HG02870 (cell line): ENCODE measurements around the gene PDPN.
"Not testable (repeated sequence)": the region's sequence is repeated elsewhere in the genome, so short reads cannot be mapped to it uniquely, and the experiment has no call there.

ENCODE experiments used
- ATAC-seq: cut with Tn5 transposase; IDR thresholded peaks from one replicate; pipeline ENCODE4 v1.9.1; 2021; ENCODE audit warnings: mild to moderate bottlenecking, moderate library complexity; ENCODE audit not compliant: unreplicated experiment

PDPN gene, protein sequence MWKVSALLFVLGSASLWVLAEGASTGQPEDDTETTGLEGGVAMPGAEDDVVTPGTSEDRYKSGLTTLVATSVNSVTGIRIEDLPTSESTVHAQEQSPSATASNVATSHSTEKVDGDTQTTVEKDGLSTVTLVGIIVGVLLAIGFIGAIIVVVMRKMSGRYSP

DNA sequence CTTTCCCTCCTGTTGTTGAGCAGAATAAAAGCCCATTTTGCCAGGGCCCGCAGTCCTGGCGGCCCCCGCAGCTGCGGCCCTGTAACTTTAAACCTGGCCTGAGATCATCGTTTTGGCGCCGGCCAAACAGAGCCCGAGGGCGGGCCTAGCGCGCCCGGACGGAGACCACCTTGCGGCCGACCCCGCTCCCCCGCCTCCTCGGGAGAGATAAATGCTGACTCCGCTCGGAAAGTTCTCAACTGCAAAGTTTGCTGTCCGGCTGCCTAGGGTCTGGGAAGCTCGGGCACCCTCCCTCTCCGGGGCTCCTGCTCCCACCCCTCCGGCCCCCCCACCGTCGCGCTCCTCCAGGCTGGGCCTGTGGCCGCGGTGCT is at the start of gene PDPN:
PDPN (plus strand) TSS at position 238 of the 371 bp plus-strand sequence. CDS start 202 bp downstream, outside the sequence.
- ATAC-seq, result no peak

DNA sequence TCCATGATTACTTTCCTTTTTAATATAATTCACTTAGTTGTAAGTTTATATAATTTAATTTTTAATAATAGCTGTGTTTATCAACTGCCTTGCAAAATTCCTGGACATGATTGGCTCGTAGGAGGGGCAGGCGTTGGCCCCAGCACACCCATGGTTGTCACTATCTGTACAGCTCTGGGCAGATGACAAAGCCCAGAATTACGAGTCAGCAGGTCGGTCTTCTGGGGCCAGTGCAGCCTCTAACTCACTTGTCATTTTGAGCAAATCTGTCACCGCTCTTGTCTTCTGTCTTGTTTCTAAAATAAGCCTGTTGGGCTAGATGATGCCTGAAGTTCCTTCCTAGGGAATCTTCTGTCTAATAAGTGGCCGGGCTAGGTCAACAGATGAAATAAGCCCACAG is 48.4 kb upstream of the PDPN start:
- ATAC-seq, result no peak

GRCh38 chr1:13536571-13536970 is 47.1 kb upstream of the PDPN start:
- no peak for ATAC-seq

GRCh38 chr1:13538832-13539231 is 44.8 kb upstream of the PDPN start:
- no peak for ATAC-seq

DNA sequence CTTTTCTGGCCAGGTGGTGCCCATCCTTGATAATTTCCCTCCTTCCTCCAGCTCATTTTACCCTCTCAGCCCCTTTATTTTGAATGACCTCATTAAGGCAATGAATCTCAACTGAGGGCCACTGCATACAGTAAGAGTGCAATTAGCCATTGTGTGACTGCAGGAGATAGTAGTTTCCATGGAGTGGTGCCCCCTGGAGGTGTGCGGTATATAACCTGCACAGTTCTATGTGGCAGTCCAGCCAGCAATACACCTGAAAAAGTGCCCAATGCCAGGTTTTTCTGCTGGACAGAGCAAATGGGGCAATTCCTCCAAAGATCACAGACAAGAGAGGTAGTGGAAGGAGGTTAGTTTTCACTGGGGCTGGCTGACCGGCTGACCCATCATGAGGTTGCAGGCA is 43.9 kb upstream of the PDPN start:
- no peak for ATAC-seq

DNA sequence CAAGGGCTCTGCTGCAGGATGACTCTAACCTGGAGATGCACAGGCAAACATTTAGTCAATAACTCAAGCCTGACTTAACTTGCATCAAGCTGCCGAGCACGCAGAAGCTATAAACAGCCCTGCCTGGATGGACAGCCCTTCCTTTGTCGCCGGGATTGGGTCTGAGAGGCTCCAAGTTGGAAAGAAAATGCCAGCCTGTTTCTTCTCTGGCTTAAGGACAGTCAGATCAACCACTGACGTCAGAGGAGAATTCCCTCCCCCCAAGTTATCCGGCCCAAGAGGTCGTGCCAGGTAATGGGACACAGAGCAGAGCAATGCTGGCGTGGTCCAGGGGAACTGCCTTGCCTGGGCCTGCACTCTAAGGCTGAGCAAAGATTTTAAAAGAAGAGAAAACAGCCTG is 42.8 kb upstream of the PDPN start:
- no peak for ATAC-seq

GRCh38 chr1:13541435-13542215 is 42.0 kb upstream of the PDPN start:
- ATAC-seq, result no peak

DNA sequence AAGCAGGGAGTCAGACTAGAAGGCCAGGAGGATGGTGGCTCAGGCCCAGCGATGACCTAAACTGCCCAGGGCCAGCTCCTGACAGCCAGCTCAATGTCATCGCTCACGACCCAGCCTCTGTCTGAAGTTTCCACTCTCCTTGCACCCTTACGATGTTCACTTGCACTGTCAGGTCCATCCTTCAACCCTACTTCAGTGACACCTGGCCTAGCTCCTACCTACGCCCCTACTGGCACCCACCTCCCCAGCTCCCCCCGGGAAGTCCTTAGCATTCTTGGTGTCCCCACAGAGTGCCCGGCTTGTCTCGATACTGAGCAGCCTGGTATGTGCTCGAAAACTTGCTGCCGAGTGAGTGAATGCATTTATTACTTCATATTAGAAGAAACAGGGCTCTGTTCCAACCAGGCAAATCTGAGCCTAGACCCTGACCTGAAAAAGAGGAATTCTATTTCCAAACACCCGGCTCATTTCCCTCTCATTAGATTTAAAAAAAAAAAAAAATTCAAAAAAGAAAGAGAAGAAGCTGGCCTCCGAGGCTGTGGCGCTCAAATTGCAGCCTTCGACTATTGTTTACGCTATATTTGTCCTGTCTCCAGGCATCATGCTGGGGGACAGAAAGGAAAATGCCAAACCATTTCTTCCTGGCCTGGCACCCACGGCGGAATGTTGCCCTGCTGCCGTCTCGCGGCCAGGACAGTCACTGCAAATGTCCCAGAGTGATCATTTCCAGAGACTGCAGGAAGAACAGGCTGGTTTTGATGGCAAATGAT is 40.0 kb upstream of the PDPN start:
- ATAC-seq, result no peak

DNA sequence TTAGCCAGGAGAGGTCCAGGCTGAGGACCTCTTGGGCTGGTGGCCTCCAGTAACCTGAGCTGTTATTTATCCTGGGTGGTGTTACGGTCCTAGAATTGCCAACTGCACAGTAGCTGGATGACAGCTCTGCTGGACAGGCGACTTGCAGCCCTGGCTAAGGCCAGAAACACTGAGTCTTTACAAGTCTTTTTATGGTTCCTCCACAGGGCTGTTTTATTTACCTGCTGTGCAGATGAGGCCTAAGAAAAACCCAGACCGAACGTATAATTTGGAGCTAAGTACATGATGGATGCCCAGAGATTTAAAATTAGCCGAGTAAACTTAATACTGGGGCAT is 39.4 kb upstream of the PDPN start:
- no peak for ATAC-seq

DNA sequence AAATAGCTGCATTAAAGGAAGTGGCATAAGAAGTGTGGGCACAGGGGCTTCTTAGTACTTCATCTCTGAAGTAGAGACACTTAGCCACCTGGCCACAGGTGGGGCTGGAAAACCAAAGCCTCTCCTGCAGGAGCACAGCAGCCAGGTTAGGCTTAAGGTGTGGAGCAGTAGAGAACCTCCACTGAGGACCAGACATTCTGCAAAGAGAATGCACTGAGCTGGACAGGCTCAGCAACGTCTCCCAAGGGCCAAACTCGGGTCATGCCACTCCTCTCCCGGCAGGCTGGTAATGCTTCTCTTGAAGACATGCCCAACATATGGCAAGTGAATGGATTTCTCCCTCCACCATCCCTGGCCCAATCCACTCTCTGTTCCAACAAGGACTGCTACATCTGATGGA is 36.8 kb upstream of the PDPN start:
- no peak for ATAC-seq

- no peak for ATAC-seq
These were observed 35.4 kb upstream of the PDPN start for GRCh38 chr1:13548281-13548680.

- ATAC-seq, result no peak
These were observed 34.6 kb upstream of the PDPN start for GRCh38 chr1:13549021-13549420.

- no peak for ATAC-seq
These were observed 34.1 kb upstream of the PDPN start for GRCh38 chr1:13549521-13549920.

GRCh38 chr1:13550663-13551062 is 33.0 kb upstream of the PDPN start:
- ATAC-seq, result no peak

- ATAC-seq, result no peak
These were observed 28.8 kb upstream of the PDPN start for GRCh38 chr1:13554798-13555197.

DNA sequence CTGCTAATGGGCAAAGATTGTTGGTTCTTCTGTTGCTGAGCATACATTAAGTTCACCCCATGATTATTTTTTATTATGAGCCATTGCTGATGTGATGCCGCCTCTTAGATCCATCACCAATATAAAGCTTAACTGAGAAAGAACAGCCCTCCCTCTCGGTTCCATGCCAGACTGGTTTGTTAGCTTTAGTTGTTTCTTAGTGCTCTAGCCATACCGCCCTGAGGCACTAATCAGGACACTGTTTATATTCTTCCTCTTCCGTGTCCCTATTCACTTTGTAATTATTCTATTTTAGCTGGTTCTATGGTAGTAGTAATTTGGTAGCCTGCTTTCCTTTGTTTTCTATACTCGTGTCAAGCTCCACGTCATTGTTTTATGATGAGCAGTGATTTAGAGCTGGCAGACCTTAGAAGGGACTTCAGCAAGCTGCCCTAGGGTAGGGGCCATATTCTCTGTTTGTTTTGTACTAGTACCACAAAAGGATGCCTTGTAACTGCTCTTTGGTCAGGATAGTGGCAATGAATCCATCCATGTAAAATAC is 27.3 kb upstream of the PDPN start:
- no peak for ATAC-seq

DNA sequence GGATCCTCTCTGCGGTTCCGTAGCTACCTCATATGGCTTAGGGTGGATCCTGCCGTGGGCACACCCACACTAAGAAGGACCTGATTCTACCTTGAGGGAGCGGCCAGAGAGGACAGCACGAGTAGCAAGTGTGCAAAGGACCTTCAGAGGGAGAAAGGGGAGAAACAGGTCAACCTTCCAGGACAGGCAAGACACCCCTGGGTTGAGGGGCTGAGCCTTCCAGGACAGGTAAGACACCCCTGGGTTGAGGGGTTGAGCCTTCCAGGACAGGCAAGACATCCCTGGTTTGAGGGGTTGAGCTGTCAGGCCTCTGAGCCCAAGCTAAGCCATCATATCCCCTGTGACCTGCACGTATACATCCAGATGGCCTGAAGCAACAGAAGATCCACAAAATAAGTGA is 23.1 kb upstream of the PDPN start:
- no peak for ATAC-seq

DNA sequence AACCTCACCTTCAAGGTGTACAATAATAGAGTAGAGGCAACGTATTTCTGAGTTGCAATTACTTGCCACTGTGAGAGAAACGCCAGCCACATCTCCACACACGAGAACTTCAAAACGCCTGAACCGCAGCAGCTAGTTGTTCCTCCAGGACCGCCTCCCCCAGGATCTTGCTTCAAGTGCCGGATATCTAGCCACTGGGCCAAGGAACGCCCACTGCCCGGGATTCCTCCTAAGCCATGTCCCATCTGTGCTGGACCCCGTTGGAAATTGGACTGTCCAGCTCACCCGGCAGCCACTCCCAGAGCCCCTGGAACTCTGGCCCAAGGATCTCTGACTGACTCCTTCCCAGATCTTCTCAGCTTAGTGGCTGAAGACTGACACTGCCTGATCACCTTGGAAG is 20.7 kb upstream of the PDPN start:
- not testable (repeated sequence) for ATAC-seq

DNA sequence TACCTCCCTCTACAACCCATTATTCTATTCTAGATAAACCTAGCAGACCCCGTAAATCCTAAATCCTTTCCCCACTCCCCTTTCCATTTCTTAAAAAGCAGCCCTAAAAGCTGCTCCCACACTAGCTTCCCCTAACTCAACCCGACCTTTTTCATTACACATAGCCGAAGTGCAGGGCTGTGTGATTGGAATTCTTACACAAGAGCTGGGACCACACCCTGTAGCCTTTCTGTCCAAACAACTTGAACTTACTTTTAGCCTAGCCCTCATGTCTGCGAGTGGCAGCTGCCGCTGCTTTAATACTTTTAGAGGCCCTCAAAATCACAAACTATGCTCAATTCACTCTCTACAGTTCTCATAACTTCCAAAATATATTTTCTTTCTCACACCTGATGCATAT is 19.6 kb upstream of the PDPN start:
- ATAC-seq, result no peak

DNA sequence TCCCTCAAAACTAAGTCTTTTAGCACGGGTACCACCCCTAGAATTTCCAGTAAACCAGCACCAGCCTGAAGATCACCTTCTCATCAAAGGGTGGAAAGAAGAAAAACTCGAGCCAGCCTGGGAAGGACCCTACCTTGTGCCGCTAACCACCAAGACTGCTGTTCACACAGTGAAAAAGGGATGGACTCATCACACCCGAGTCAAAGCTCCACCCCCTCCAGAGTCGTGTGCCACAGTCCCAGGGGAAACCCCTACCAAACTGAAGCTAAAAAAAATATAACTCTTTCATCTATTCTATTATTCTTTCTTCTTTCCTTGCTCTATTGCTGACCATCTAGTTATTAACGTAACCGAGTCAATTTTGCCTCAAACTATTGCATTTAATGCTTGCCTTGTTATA is 13.2 kb upstream of the PDPN start:
- ATAC-seq, result not testable (repeated sequence)

- no peak for ATAC-seq
These were observed 12.7 kb upstream of the PDPN start for GRCh38 chr1:13570924-13571323.

DNA sequence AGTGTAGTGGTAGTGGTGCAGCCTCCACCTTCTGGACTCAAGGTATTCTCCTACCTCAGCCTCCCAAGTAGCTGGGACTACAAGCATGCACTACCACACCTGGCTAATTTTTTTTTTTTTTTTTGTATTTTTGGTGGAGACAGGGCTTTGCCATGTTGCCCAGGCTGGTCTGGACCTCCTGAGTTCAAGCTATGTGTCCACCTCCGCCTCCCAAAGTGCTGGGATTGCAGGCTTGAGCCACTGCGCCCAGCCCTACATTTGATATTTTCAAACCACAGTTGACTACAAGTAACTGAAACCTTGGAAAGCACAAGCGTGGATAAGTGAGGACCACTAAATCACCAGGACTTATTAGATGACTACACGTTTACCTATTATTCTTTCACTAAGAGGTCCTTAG is 10.0 kb upstream of the PDPN start:
- ATAC-seq, result no peak
